Limb (tissue), 2 donors: ENCODE measurements around the gene ADARB1.

ENCODE experiments used
- DNase-seq, 2 donors: peaks; one replicate each; pipeline ENCODE4 v3.0.0-alpha.2; 2016; ENCODE audit errors: extremely low spot score in 2 of 2

ADARB1 gene

GRCh38 chr21:45054927-45055612 is 19.3 kb upstream of the ADARB1 start:
- no peak for DNase-seq

DNA sequence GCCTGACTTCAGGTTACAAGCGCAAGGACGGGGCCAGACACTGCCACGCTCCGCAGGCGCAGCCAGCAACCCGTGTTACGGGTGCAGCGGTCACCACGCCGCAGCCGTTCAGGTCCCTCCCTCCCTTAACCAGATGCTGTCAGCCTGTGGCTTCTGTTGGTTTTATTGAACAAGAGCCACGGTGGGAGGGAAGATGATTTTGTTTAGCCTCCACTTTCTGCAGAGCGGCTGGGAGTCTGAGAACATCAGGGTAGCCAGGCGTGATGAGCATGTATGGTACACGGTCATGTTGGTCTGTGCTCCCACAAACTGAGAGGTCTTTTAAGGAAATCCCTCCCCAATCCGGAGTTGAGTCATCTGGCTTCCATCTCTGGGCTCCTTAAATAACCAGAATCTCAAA is 18.5 kb upstream of the ADARB1 start:
- no peak for DNase-seq

DNA sequence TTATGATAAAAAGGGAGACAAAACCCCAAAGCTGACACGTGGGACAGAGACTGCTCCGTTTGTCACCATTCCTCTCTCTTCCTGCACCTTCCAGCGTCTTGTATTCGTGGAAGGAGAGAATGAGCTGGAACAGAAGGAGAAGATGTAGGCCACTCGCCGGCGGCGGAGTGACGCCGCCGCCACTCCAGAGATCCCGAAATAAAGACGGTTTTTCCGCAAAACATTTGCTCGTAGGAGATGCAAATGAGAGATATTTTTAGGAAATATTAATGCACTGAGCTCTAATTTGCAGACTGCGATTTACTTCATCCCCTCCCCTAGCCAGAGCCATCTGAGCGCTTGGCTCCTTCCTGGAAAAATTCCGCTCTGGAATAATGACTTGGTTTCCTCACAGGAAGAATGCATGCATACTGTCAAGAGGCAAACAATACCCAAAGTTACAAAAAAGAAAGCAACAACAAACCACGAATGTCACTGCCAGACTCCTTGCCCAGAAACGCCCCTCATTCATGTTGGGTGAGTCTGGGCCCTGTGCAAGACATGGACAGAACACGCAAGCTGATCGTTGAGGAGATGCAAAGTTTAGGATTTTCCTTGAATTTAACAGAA is 18.0 kb upstream of the ADARB1 start:
- no peak for DNase-seq

DNA sequence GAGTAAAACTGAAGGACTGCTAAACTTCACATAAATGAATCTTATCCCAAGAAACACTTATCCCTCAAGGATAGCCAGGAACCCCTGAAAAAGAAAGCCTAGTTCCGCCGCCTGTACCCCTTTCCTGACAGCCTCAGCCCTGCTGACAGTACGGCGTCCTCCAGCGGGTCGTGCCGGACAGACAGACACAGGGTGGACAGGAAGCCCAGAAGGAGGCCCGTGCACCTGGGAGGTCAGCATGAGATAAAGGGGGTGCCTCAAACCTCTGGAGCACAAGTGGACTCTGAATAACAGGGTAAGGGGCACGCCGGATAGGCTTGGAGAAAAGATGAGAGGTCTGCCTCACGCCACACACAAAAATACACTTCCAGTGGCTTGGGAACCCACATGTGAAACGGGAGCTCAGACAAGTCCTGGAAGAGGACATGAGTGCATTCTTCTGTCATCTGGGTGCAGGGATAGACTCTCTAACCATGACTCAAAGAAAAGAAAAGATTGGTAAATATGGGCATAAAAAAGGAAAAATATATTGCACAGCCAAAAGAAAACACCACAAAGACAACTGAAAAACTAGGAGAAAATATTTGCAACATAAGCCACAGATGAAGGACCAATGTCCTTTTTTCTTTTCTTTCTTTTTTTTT is 17.3 kb upstream of the ADARB1 start:
- no peak for DNase-seq

GRCh38 chr21:45057886-45058285 is 16.5 kb upstream of the ADARB1 start:
- DNase-seq = no peak

DNA sequence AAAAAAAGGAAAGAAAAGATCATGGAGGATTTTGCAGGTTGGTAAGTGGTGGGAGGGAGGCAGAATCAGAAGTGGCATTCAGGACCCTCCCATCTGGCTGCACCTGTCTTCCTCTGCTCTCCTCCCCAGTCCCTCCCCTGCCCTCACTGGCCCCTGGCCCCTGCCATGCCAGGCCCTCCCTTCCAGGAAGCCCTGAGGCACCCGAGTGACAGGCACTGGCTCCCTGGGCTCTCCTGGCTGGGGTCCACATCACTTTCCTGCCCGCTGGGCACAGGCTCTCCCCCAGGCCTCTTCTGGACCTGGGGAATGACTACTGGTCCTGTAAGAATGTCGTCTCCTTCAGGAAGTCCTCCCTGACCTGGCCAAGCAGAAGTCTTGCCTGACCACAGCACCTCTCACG is 15.3 kb upstream of the ADARB1 start:
- no peak for DNase-seq

DNA sequence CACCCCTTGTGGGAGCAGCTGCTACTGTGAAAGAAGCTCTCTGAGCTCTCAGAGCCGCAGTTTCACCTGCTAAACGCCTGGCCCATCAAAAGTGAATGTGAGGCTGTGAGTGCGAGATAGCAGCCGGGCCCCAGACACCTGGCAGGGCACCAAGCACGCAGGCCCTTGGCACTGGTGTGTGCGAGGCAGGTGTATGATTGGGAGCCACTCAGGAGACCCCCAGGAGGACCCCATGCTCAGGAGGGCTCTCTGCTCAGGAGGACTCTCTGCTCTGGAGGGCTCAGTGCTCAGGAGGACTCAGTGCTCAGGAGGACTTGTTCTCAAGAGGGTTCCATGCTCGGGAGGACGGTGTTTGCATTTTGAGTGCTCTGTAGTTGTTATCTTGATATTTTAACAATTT is 14.3 kb upstream of the ADARB1 start:
- no peak for DNase-seq

- DNase-seq = no peak
Measured at GRCh38 chr21:45060675-45061311, 13.6 kb upstream of the ADARB1 start.

- DNase-seq = no peak
Measured at GRCh38 chr21:45064091-45064490, 10.3 kb upstream of the ADARB1 start.

DNA sequence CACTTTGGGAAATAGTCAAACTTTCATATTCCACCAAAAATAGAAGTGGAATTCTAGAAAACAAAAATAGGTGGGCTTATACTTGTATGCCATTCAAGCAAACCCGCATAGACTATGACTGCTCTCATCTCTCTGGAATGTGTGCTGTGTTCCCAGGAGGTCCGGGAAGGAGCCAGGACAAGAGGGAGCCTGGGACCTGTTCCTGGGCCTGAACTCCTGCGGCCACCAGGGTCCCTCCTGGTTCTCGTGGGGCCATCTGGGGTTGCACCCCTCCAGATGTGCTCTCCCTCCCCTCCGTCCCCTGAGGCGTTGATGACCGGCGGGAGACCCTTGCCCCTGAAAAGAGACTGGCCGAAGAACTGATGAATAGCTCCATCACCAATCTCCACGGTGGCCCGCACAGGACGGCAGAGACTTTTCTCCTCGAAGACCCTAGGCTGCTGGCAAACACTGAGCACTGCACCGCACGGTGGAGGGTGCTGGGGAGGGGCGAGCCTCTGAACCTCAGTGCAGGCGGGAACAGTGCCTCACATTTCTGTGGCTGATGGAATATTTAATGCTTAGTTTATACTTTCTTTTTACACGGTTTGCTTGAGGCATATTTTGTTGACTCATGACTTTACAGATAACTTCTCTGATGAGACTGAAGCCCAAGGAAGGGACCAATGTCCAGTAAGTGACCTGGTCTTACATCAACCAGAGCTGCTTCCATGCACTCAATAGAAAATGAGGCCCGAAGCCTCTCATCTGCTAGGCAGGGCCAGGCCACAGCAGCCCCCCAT is 9.6 kb upstream of the ADARB1 start:
- no peak for DNase-seq

DNA sequence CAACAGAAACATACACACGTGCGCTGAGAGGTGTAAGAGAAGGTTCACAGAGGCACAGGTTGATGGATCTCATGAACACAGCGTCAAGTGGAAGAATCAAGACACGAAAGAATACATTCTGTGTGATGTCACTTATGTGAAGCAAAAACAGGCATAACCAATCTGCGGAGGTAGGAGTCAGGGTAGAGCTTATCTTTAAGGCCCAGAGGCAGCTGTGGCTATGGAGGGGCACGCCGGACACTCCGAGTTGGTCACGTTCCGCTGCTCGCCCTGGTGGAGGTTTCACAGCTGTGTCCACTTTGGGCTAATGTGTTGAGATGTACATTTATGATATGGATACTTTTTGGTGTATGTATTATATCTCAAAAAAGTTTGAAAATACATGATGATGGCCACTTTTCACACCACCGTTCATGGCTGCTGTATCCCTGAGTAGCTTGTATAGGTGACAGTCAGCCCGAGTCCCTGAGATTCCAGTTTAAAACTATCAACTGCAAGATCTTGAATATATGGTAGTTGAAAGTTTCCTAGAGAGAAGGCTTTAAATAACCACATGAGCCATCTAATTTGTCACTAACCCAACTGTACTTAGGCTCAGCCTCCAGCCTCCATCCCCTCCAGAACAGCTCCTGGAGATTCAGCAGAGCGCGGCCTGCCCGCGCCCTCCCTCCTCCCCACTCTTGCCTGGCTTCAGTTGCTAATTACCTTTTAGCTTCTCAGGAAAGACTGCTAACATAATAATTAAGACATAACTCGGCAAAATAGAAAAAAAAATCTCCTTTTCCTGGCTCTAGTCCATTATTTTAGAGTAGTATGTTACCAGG is 6.7 kb upstream of the ADARB1 start:
- DNase-seq = no peak

DNA sequence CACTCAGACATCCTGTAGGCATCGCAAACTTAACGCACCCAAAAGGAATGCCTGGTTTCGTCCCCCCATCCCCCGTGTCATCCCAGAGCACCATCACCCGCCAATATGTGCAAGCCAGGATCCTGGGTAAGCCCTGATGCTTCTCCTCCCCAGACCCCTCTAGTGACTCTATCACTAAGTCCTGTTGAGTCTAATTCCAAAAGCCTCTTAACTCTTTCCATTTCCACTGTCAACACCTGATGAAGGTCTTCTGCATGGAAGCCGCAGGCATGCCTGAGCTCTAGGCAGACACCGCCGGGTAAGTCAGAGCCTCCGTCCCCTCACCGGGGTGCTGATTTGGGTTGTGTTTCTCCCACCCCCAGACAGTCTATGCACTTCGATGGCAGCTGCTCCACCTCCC is 5.3 kb upstream of the ADARB1 start:
- no peak for DNase-seq

GRCh38 chr21:45069711-45070110 is 4.7 kb upstream of the ADARB1 start:
- DNase-seq = no peak

DNA sequence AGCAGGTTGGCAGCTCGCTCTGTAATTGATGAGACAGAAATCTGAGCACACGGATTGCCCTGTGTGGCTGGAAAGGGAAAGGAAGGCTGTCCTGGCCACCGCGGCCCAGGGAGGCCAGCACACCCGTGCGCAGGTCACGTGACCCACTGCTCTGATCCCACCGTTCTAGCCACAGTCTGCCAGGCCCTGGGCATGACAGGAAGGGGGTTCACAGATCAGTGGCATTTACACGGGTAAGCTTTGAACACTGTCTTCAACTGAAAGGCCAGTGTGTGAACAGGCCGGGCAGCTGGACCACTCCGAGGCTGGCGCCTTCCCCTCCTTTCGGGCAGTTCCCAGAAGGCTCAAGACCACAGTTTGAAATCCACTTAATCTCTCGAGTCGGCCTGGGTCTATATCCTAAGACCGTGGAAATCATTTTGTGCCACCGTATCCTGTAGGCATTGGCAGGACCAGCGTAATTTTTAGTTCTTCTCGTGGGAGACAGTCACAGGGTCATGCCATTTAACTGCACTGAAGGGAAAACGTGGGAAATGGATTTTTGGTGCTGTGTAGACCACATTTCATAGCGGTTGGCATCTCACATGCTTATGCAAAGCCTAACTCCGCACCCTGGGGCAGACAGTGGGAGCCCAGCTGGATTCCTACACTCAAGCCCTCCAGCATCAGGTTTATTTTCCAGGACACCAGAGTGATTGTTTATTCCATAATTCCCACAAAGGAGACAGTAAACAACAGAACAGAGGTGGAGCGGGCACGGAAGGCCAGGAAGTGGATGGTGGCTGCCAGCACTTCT is 3.1 kb upstream of the ADARB1 start:
- DNase-seq = no peak

DNA sequence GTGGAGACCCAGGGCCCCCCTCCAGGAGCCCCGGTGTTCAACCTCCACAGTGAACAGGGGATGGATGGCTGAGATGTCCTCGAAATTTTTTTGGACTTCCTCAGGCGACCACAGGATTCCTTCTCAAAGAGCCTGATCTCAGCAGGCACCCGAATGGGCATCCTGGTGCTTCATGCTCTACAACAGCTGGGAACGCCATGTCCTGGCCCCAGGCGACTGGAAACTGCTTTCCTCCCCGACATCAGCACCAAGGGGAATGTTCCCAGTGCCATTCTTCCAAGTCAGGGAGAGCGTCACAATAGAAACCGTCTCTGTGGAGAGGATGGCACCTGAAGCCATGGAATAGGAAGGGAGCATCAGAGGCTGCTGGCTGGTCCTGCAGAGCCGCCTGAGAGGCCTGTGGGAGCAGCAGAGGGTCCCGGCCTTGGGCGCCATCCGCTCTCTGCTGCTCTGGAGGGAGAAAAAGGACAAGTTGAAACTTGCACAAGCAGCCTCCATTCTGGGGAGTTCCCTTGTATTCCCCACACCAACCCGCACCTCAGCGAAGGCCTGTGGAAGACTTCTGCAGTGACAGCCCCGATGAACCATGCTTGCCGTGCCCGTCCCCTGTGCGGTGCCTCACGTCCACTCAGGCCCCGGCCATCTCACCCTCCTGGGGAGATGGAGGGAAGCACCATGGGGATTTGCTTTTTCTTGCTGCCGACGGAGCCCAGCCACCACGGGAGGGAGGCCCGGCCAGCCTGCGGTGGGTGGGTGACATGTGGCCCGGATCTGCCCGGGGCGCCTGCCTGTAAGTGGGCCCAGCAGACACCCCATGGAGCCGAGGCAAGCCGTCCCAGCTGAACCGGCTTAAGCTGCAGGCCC is 2.3 kb upstream of the ADARB1 start:
- no peak for DNase-seq

DNA sequence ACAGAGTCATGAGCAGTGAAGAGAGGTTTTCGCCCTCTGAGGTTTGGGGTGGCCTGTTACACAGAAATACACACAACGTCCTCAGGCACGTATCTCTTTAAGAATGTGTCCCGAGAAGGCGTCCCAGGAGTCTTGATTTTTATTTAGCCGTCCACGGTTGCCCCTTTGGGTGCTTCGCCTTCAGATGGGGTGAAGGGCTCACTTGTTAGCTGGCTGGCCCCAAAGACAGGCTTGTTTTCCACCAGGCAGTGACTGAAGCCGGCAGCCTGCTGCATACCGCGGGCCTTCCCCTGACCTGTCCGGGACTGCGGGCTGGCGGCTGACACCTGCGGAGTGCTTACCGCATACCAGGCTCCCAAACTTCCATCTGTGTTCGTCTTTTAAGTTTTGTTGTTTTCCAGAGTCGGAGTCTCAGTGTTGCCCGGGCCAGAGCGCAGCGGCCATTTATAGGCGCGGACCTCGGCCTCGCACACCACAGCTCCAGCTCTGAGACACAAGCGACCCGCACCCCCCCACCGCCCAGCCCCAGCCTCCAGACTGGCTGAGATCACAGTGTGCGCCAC is 1.6 kb upstream of the ADARB1 start:
- no peak for DNase-seq

DNA sequence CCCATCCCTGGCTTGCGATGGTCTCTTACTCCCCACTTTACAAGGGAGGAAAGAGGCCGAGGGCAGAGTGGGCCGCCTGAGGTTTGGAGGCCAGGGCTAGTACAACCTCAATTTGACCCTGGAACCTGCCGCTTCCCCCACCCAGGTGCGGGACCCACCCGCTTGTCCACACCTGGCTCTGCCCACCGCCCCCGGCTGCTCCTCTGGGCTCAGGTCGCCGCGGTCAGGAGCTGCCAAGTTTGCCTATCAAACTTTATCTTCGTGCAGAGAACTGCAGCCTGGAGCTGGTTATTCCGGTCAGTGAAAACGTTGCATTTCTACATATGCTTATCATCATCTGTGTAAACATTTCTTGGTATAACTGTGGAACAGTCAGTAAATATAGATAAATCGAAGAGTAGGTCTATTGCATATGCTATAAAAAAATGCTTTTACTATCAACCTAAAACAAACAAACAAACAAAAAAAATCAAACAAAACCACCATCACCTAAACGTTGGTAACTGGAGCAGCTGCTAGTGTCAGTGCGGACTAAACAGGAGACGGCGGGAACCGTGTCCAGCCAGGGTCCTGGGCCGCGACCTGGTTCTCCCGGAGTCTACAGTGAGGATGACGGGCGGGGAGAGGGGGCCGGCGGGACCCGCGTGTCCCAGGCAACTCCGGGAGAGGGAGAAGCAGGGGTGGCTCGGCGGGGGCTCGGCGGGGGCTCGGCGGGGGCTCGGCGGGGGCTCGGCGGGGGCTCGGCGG is 906 bp upstream of the ADARB1 start:
- no peak for DNase-seq
